Nephron (organoid): Measurements from ENCODE around the gene TMEM18.

ENCODE experiments used
- H3K27ac Mint-ChIP-seq, 3 experiments: 2 replicates each; pipeline ENCODE4 v1.8.0; 2020; ENCODE audit warnings: mixed read lengths in 3 of 3, mild to moderate bottlenecking in 2 of 3, moderate library complexity in 1 of 3
- H3K27me3 Mint-ChIP-seq: 2 replicates; pipeline ENCODE4 v1.8.0; 2021; ENCODE audit warnings: low read depth, mild to moderate bottlenecking, moderate library complexity, mixed read lengths
- H3K36me3 Mint-ChIP-seq: 2 replicates; pipeline ENCODE4 v1.8.0; 2020; ENCODE audit warnings: low read depth, mixed read lengths
- H3K4me1 Mint-ChIP-seq: 2 replicates; pipeline ENCODE4 v1.8.0; 2020; ENCODE audit warnings: mixed read lengths
- H3K4me3 Mint-ChIP-seq, 3 experiments: 2 replicates each; pipeline ENCODE4 v1.8.0; 2020; ENCODE audit warnings: mild to moderate bottlenecking in 3 of 3, mixed read lengths in 3 of 3, moderate library complexity in 2 of 3
- H3K9me3 Mint-ChIP-seq: 2 replicates; pipeline ENCODE4 v1.8.0; 2020; ENCODE audit warnings: mixed read lengths
- CTCF ChIP-seq, 3 experiments: fragments of 200-600 bp; sonication (generic); IDR thresholded peaks; one replicate each; pipeline ENCODE4 v1.5.0; 2021; ENCODE audit warnings: antibody characterized with exemption in 3 of 3; ENCODE audit not compliant: unreplicated experiment in 3 of 3

TMEM18 gene

GRCh38 chr2:696463-696862 lies 19.3 kb upstream of the TMEM18 start:
- H3K4me1 Mint-ChIP-seq, result peaks cover 24% of the 10 kb centered on the region
- peak overlapping the region; percentile 48 to 87 (median 72) for H3K27ac Mint-ChIP-seq
- no peaks in the 10 kb centered on the region for H3K27me3 Mint-ChIP-seq
- H3K36me3 Mint-ChIP-seq, result peaks cover 13% of the 10 kb centered on the region
- H3K4me3 Mint-ChIP-seq, result no peak overlapping the region
- no peaks in the 10 kb centered on the region for H3K9me3 Mint-ChIP-seq
- no peak for TF ChIP-seq CTCF (IDR thresholded peaks at IDR 0.05; ENCODE audit: unreplicated experiment in 3 of 3)

GRCh38 chr2:694906-695510 lies 17.8 kb upstream of the TMEM18 start:
- Mint-ChIP-seq H3K27me3 (no peaks in the 10 kb centered on the region), H3K9me3 (no peaks in the 10 kb centered on the region), H3K27ac (peak overlapping the region; percentile 94 to 98 (median 95)), H3K4me3 (peak overlapping the region in 2 of 3 experiments; percentile 8 to 50), H3K4me1 (peaks cover 35% of the 10 kb centered on the region), H3K36me3 (peaks cover 11% of the 10 kb centered on the region)
- TF ChIP-seq CTCF (IDR thresholded peaks at IDR 0.05; ENCODE audit: unreplicated experiment in 3 of 3), result no peak

GRCh38 chr2:694174-694573 lies 17.0 kb upstream of the TMEM18 start:
- peak overlapping the region; percentile 28 to 71 (median 45) for H3K4me3 Mint-ChIP-seq
- H3K27me3 Mint-ChIP-seq, result no peaks in the 10 kb centered on the region
- H3K27ac Mint-ChIP-seq, result peak overlapping the region; percentile 94 to 98 (median 95)
- H3K4me1 Mint-ChIP-seq, result peaks cover 35% of the 10 kb centered on the region
- no peaks in the 10 kb centered on the region for H3K9me3 Mint-ChIP-seq
- TF ChIP-seq CTCF (IDR thresholded peaks at IDR 0.05; ENCODE audit: unreplicated experiment in 3 of 3), result no peak
- H3K36me3 Mint-ChIP-seq, result peaks cover 11% of the 10 kb centered on the region

- Mint-ChIP-seq H3K36me3 (peaks cover 12% of the 10 kb centered on the region), H3K4me3 (peak overlapping the region in 1 of 3 experiments; percentile 21), H3K4me1 (peaks cover 35% of the 10 kb centered on the region), H3K9me3 (no peaks in the 10 kb centered on the region), H3K27ac (peak overlapping the region; percentile 94 to 98 (median 95)), H3K27me3 (no peaks in the 10 kb centered on the region)
- no peak for TF ChIP-seq CTCF (IDR thresholded peaks at IDR 0.05; ENCODE audit: unreplicated experiment in 3 of 3)
Measured at GRCh38 chr2:693606-694005, 16.4 kb upstream of the TMEM18 start.

GRCh38 chr2:692767-693166 lies 15.6 kb upstream of the TMEM18 start:
- Mint-ChIP-seq H3K4me1 (peaks cover 35% of the 10 kb centered on the region), H3K27me3 (no peaks in the 10 kb centered on the region), H3K36me3 (peaks cover 15% of the 10 kb centered on the region), H3K27ac (peak overlapping the region; percentile 94 to 98 (median 95)), H3K9me3 (no peaks in the 10 kb centered on the region), H3K4me3 (peak overlapping the region; percentile 15 to 36 (median 21))
- TF ChIP-seq CTCF (IDR thresholded peaks at IDR 0.05; ENCODE audit: unreplicated experiment in 3 of 3), result no peak
